Neural cell (in vitro differentiated cells): ENCODE results near the gene MRGPRE. TPM values are rescaled to one million over a fixed set of nuclear protein-coding genes. Genes with fewer than 3 reads are reported as not detected.
"Not testable (repeated sequence)": the region's sequence is repeated elsewhere in the genome, so short reads cannot be mapped to it uniquely, and the experiment has no call there.

ENCODE experiments used
- H2AFZ ChIP-seq: fragments of 200-600, 300-800 bp; sonication (generic), shearing (Covaris generic); 2 replicates; pipeline ENCODE4 v1.6.0; 2014; ENCODE audit warnings: low read depth, mild to moderate bottlenecking, antibody characterized with exemption, low read length, moderate library complexity
- H3F3A ChIP-seq: fragments of 200-600 bp; shearing (Covaris generic); 2 replicates; pipeline ENCODE4 v1.6.1; 2016; ENCODE audit warnings: mild to moderate bottlenecking, moderate library complexity, mixed read lengths, antibody characterized with exemption, low read length; ENCODE audit not compliant: insufficient read depth, poor library complexity, severe bottlenecking
- H3K27ac ChIP-seq: fragments of 200-600, 300-800 bp; sonication (generic), shearing (Covaris generic); 2 replicates; pipeline ENCODE4 v1.5.1; 2014; ENCODE audit warnings: mild to moderate bottlenecking, low read length, moderate library complexity
- H3K27me3 ChIP-seq: fragments of 300-800, 200-600 bp; sonication (generic), shearing (Covaris generic); 2 replicates; pipeline ENCODE4 v1.6.0; 2014; ENCODE audit warnings: mild to moderate bottlenecking, low read depth, low read length, moderate library complexity; ENCODE audit not compliant: insufficient read depth
- H3K36me3 ChIP-seq: fragments of 300-800, 200-600 bp; sonication (generic), shearing (Covaris generic); 2 replicates; pipeline ENCODE4 v1.5.1; 2014; ENCODE audit warnings: mild to moderate bottlenecking, antibody characterized with exemption, low read length, moderate library complexity; ENCODE audit not compliant: insufficient read depth
- H3K4me2 ChIP-seq: fragments of 300-800, 200-600 bp; sonication (generic), shearing (Covaris generic); 2 replicates; pipeline ENCODE4 v1.6.0; 2014; ENCODE audit warnings: mild to moderate bottlenecking, low read length
- H3K4me3 ChIP-seq: fragments of 300-800, 200-600 bp; sonication (generic), shearing (Covaris generic); 2 replicates; pipeline ENCODE4 v1.5.1; 2014; ENCODE audit warnings: mild to moderate bottlenecking, low read length, moderate library complexity
- H3K79me2 ChIP-seq: fragments of 200-600 bp; shearing (Covaris generic); replicated peaks from 2 replicates; pipeline ENCODE4 v1.6.0; 2014; ENCODE audit warnings: mild to moderate bottlenecking, low read length, moderate library complexity; ENCODE audit not compliant: insufficient read depth
- H3K9ac ChIP-seq: fragments of 300-800, 200-600 bp; sonication (generic), shearing (Covaris generic); 2 replicates; pipeline ENCODE4 v1.6.1; 2016; ENCODE audit warnings: mild to moderate bottlenecking, low read length, mixed read lengths
- H3K9me2 ChIP-seq: fragments of 200-600 bp; shearing (Covaris generic); 2 replicates; pipeline ENCODE4 v1.6.1; 2016; ENCODE audit warnings: mild to moderate bottlenecking, low read length, mixed read lengths; ENCODE audit not compliant: insufficient read depth
- H3K9me3 ChIP-seq: fragments of 200-600, 300-800 bp; sonication (generic), shearing (Covaris generic); 2 replicates; pipeline ENCODE4 v1.6.1; 2016; ENCODE audit warnings: mild to moderate bottlenecking, mixed run types, low read length, moderate library complexity, mixed read lengths
- H4K20me1 ChIP-seq: fragments of 200-600 bp; shearing (Covaris generic); 2 replicates; pipeline ENCODE4 v1.6.1; 2016; ENCODE audit warnings: mild to moderate bottlenecking, mixed run types; ENCODE audit not compliant: insufficient read depth
- EZH2 ChIP-seq: fragments of 200-600, 300-800 bp; shearing (Covaris generic), sonication (generic); IDR thresholded peaks from 2 replicates; pipeline ENCODE4 v1.6.1; 2014; ENCODE audit warnings: antibody characterized with exemption, low read length, borderline replicate concordance, mild to moderate bottlenecking; ENCODE audit not compliant: insufficient read depth, poor library complexity, severe bottlenecking
- MXI1 ChIP-seq: fragments of 450-650 bp; conservative IDR thresholded peaks from 2 replicates; pipeline ENCODE4 v1.6.1; 2014; ENCODE audit warnings: antibody characterized with exemption, mild to moderate bottlenecking; ENCODE audit not compliant: poor library complexity, severe bottlenecking
- RAD21 ChIP-seq: fragments of 450-650 bp; conservative IDR thresholded peaks from 2 replicates; pipeline ENCODE4 v1.6.1; 2014; ENCODE audit warnings: antibody characterized with exemption, mild to moderate bottlenecking, moderate library complexity
- TAF1 ChIP-seq: IDR thresholded peaks from 2 replicates; pipeline ENCODE4 v1.6.1; 2012; ENCODE audit warnings: low read depth
- polyA plus RNA-seq: library from polyadenylated mRNA; depleted of rRNA; stranded (reverse); fragments of >200 nt; gene quantifications from 2 replicates; pipeline ENCODE4 v1.2.3, GENCODE V29; 2014
- TF ChIP-seq, protein P1 (sequence below): fragments of 450-650 bp; IDR thresholded peaks from 2 replicates; pipeline ENCODE4 v1.5.1; 2014; ENCODE audit warnings: antibody characterized with exemption, mild to moderate bottlenecking, moderate library complexity; ENCODE audit not compliant: poor library complexity, severe bottlenecking
- TF ChIP-seq, protein P2 (sequence below): IDR thresholded peaks from 2 replicates; pipeline ENCODE4 v1.6.1; 2012; ENCODE audit warnings: borderline replicate concordance

The MRGPRE gene
- polyA plus RNA-seq, 1 donor from 2014 or later = 0.28 TPM

DNA sequence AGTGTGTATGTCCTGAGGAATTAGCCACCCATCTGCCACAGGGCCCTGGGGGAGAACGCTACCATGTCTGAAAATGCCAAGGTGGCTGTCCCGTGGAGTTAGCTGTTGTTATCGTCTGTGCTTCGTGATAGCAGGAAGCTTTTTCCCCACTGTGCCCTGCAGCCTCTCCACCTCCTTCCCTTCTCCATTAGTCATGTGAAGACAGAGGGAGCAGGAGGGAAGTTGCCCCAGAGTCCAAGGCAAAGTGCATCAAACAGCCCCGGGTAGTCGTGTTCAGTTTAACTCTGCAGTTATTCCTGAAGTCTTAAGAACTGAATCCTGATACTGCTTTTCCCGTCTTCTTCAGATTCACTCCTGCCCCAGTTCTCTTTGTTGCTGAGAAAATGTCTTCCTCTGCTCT lies 30.3 kb upstream of the MRGPRE start:
- not testable (repeated sequence) for H3K4me2 ChIP-seq, H4K20me1 ChIP-seq, H2AFZ ChIP-seq

DNA sequence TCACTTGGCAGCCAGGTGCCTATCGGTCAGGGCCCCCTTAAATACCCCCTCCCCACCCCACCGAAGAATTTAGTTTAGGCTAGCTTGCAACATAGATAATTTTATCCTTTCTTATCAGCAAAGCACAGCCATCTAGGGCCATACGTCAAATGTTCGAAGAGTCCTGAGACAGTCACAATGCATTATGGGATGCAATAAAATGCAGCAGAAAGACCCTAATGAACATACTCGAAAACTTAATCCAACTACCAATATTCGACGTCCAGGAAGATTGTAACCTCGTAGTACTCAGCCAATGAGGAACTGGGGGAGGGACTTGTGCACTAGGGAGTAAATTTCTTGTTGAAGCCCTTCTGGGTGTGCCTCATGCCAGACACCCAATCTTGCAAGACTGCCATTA lies 29.6 kb upstream of the MRGPRE start:
- not testable (repeated sequence) for H2AFZ ChIP-seq, H3K36me3 ChIP-seq, H4K20me1 ChIP-seq, H3K27ac ChIP-seq, H3K9me3 ChIP-seq, H3K9me2 ChIP-seq, H3K27me3 ChIP-seq, H3K4me3 ChIP-seq, H3K79me2 ChIP-seq, H3K9ac ChIP-seq, H3K4me2 ChIP-seq, H3F3A ChIP-seq

More for the DNA sequence above, 30.3 kb upstream of the MRGPRE start:
- not testable (repeated sequence) for H3K27me3 ChIP-seq, H3K4me3 ChIP-seq, H3K9ac ChIP-seq, H3K9me3 ChIP-seq, H3K36me3 ChIP-seq, H3K9me2 ChIP-seq, H3K27ac ChIP-seq, H3F3A ChIP-seq, H3K79me2 ChIP-seq

DNA sequence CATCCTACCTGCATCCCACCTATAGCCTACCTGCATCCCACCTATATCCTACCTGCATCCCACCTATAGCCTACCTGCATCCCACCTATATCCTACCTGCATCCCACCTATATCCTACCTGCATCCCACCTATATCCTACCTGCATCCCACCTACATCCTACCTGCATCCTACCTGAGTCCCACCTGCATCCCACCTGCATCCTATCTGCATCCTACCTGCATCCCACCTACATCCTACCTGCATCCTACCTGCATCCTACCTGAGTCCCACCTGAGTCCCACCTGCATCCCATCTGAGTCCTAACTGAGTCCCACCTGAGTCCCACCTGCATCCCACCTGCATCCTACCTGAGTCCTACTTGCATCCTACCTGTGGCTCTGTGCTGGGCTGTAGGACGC lies 25.3 kb upstream of the MRGPRE start:
- H3K79me2 ChIP-seq, H3K9me2 ChIP-seq, H3K4me2 ChIP-seq, H3F3A ChIP-seq, H3K27me3 ChIP-seq, H3K4me3 ChIP-seq, H4K20me1 ChIP-seq, H2AFZ ChIP-seq, H3K36me3 ChIP-seq, H3K9ac ChIP-seq, H3K9me3 ChIP-seq, H3K27ac ChIP-seq: not testable (repeated sequence)

DNA sequence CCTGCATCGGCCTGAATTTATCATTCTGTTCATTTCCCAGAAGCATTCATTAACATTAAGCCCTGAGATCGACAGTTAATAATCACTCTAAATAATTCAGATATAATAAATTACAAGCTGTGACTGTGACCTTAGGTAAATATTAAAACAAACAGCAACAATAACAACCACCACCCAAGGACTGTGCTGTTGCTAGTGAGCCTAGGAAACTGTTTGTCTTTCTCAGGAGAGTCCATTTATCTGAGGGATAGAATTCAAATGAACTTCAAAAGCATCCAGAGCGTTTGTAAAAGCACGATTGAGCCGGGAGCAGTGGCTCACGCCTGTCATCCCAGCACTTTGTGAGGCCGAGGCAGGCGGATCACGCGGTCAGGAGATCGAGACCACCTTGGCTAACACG lies 23.0 kb upstream of the MRGPRE start:
- not testable (repeated sequence) for H3K36me3 ChIP-seq, H3K4me2 ChIP-seq, H3K79me2 ChIP-seq, H3K9me3 ChIP-seq, H3K27ac ChIP-seq, H3K9me2 ChIP-seq, H3F3A ChIP-seq, H3K27me3 ChIP-seq, H3K9ac ChIP-seq, H4K20me1 ChIP-seq, H3K4me3 ChIP-seq, H2AFZ ChIP-seq

DNA sequence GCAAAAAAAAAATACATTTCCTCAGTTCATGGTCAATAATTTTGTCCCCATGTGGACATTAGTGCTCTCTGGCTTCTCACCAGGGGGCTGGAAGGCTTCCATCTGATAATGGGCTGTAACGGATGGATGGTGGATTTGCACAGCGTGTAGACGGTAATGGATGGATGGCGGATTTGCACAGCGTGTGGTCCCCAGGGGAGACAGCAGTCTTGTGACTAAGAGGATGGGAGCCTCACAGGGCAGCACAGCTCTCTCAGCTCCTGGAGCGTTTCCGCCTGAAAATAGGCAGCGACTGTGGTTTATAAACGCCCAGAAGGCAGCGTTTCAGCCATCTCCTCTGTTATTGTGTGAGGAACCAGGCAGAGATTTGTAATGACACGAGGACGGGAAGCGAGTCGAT lies 22.6 kb upstream of the MRGPRE start:
- H4K20me1 ChIP-seq, H3K4me3 ChIP-seq, H2AFZ ChIP-seq, H3K9ac ChIP-seq, H3K36me3 ChIP-seq, H3K9me2 ChIP-seq, H3K27me3 ChIP-seq, H3K27ac ChIP-seq, H3K4me2 ChIP-seq, H3K79me2 ChIP-seq, H3K9me3 ChIP-seq, H3F3A ChIP-seq: not testable (repeated sequence)

DNA sequence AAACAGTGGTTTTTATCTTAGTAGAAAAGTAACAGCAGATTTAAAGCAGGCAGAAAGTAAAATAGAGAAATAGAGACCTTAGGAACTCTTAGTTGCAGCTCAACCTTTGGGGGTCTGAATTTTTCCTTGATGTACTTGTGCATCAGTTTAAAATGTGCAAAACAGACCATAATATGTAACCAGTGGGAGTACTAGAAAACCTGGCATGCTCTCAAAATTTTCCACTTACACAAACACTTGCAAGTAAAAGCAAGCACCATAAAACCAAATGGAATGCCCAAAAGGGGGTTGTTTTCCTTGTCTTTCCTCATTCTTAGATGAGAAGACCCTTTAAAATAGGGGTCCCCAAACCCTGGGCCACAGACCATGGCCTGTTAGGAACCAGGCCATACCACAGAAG lies 12.9 kb upstream of the MRGPRE start:
- no peak overlapping the region for H3K9ac ChIP-seq
- H3K4me2 ChIP-seq = no peak overlapping the region
- no peaks in the 10 kb centered on the region for H3K36me3 ChIP-seq
- no peaks in the 10 kb centered on the region for H3K79me2 ChIP-seq
- no peak overlapping the region for H2AFZ ChIP-seq
- no peaks in the 10 kb centered on the region for H3K27me3 ChIP-seq
- no peaks in the 10 kb centered on the region for H4K20me1 ChIP-seq
- H3K4me3 ChIP-seq = no peak overlapping the region
- no peaks in the 10 kb centered on the region for H3K9me3 ChIP-seq
- no peaks in the 10 kb centered on the region for H3K9me2 ChIP-seq
- no peaks in the 10 kb centered on the region for H3F3A ChIP-seq
- no peak overlapping the region for H3K27ac ChIP-seq
- TF ChIP-seq RAD21 (no peak), MXI1 (no peak), EZH2 (no peak), TAF1 (no peak)
- TF ChIP-seq, protein P1, sequence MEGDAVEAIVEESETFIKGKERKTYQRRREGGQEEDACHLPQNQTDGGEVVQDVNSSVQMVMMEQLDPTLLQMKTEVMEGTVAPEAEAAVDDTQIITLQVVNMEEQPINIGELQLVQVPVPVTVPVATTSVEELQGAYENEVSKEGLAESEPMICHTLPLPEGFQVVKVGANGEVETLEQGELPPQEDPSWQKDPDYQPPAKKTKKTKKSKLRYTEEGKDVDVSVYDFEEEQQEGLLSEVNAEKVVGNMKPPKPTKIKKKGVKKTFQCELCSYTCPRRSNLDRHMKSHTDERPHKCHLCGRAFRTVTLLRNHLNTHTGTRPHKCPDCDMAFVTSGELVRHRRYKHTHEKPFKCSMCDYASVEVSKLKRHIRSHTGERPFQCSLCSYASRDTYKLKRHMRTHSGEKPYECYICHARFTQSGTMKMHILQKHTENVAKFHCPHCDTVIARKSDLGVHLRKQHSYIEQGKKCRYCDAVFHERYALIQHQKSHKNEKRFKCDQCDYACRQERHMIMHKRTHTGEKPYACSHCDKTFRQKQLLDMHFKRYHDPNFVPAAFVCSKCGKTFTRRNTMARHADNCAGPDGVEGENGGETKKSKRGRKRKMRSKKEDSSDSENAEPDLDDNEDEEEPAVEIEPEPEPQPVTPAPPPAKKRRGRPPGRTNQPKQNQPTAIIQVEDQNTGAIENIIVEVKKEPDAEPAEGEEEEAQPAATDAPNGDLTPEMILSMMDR = no peak
- TF ChIP-seq, protein P2, sequence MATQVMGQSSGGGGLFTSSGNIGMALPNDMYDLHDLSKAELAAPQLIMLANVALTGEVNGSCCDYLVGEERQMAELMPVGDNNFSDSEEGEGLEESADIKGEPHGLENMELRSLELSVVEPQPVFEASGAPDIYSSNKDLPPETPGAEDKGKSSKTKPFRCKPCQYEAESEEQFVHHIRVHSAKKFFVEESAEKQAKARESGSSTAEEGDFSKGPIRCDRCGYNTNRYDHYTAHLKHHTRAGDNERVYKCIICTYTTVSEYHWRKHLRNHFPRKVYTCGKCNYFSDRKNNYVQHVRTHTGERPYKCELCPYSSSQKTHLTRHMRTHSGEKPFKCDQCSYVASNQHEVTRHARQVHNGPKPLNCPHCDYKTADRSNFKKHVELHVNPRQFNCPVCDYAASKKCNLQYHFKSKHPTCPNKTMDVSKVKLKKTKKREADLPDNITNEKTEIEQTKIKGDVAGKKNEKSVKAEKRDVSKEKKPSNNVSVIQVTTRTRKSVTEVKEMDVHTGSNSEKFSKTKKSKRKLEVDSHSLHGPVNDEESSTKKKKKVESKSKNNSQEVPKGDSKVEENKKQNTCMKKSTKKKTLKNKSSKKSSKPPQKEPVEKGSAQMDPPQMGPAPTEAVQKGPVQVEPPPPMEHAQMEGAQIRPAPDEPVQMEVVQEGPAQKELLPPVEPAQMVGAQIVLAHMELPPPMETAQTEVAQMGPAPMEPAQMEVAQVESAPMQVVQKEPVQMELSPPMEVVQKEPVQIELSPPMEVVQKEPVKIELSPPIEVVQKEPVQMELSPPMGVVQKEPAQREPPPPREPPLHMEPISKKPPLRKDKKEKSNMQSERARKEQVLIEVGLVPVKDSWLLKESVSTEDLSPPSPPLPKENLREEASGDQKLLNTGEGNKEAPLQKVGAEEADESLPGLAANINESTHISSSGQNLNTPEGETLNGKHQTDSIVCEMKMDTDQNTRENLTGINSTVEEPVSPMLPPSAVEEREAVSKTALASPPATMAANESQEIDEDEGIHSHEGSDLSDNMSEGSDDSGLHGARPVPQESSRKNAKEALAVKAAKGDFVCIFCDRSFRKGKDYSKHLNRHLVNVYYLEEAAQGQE = no peak
